ENCODE results near the gene CASP3.

- no peak for TF ChIP-seq CTCF (IDR thresholded peaks at IDR 0.05; ENCODE audit: low read depth, low read length, poor library complexity, severe bottlenecking)
- no peak for TF ChIP-seq EZH2phosphoT487 (IDR thresholded peaks at IDR 0.05; ENCODE audit: borderline replicate concordance, low read length)
Measured at GRCh38 chr4:184653650-184654049, 4.4 kb upstream of the CASP3 start.
